ENCODE measurements around the gene MAF. TPM values are rescaled to one million over a fixed set of nuclear protein-coding genes. Genes with fewer than 3 reads are reported as not detected.

Gene MAF
- total and polyA plus RNA-seq, 2 experiments from 2014 or later, result 0.91 to 2.5 TPM

- TF ChIP-seq ZNF462 (CRISPR knock-in tag; IDR thresholded peaks at IDR 0.05), result no peak
- no peak for TF ChIP-seq REST (IDR thresholded peaks at IDR 0.05; ENCODE audit: unreplicated experiment)
- no peak for TF ChIP-seq STAT1 (IDR thresholded peaks at IDR 0.05; ENCODE audit: unreplicated experiment)
- TF ChIP-seq ZNF331 (CRISPR knock-in tag; IDR thresholded peaks at IDR 0.05; ENCODE audit: low read depth), result no peak
- TF ChIP-seq NANOG (IDR thresholded peaks at IDR 0.05; ENCODE audit: borderline replicate concordance), result no peak
- TF ChIP-seq ZNF114 (CRISPR knock-in tag; IDR thresholded peaks at IDR 0.05), result no peak
- TF ChIP-seq EZH2 (IDR thresholded peaks at IDR 0.05; ENCODE audit: low read depth, unreplicated experiment), result no peak
Measured at GRCh38 chr16:79560923-79561322, 39.6 kb downstream of the MAF start (continued).

All from GM23338 (cell line).